HCT116 (cell line): ENCODE data around the gene CEACAM5.

Experiments
- CBX3 ChIP-seq: IDR thresholded peaks from 2 replicates; pipeline ENCODE4 v1.6.1; 2012; ENCODE audit warnings: low read depth
- CEBPB ChIP-seq: IDR thresholded peaks from 2 replicates; pipeline ENCODE4 v1.6.1; 2012; ENCODE audit warnings: low read depth
- EZH2 ChIP-seq: fragments of 200-600 bp; sonication (generic); IDR thresholded peaks from 2 replicates; pipeline ENCODE4 v1.6.1; 2017; ENCODE audit warnings: antibody characterized with exemption, mixed run types
- POLR2A ChIP-seq: IDR thresholded peaks from 2 replicates; pipeline ENCODE4 v1.7.0; 2011; ENCODE audit warnings: borderline replicate concordance; ENCODE audit not compliant: insufficient read depth, insufficient read length; ENCODE audit errors: extremely low read depth
- POLR2AphosphoS5 ChIP-seq: IDR thresholded peaks from 2 replicates; pipeline ENCODE4 v1.6.1; 2011; ENCODE audit warnings: mild to moderate bottlenecking, low read depth, low read length, moderate library complexity
- RAD21 ChIP-seq: IDR thresholded peaks from 2 replicates; pipeline ENCODE4 v1.6.1; 2012; ENCODE audit warnings: low read depth, mild to moderate bottlenecking
- SIN3A ChIP-seq: IDR thresholded peaks from 2 replicates; pipeline ENCODE4 v1.6.1; 2012; ENCODE audit warnings: low read depth
- SP1 ChIP-seq: IDR thresholded peaks from 2 replicates; pipeline ENCODE4 v1.6.1; 2012; ENCODE audit warnings: low read depth
- YY1 ChIP-seq: IDR thresholded peaks from 2 replicates; pipeline ENCODE4 v1.6.1; 2011; ENCODE audit warnings: low read length, low read depth, moderate library complexity, mild to moderate bottlenecking; ENCODE audit not compliant: insufficient replicate concordance; ENCODE audit errors: extremely low read depth
- ZFX ChIP-seq: fragments of 450-650 bp; IDR thresholded peaks from 2 replicates; pipeline ENCODE4 v1.6.1; 2017
- ZNF274 ChIP-seq: fragments of 200-500 bp; sonication (Bioruptor generic); IDR thresholded peaks from 2 replicates; pipeline ENCODE4 v1.6.1; 2014; ENCODE audit warnings: mild to moderate bottlenecking, low read depth, low read length, inconsistent platforms
- TF ChIP-seq, protein P1 (sequence below), 3 experiments: fragments of 200-600 bp in 1 of 3; sonication (generic) in 1 of 3; IDR thresholded peaks in 2 of 3; conservative IDR thresholded peaks in 1 of 3; 2 replicates each; pipeline ENCODE4 v1.5.1; 2012 to 2017; ENCODE audit warnings: low read depth in 2 of 3, low read length in 2 of 3, antibody characterized with exemption in 1 of 3, borderline replicate concordance in 1 of 3, control low read depth in 1 of 3, mild to moderate bottlenecking in 1 of 3, mixed read lengths in 1 of 3, mixed run types in 1 of 3, moderate library complexity in 1 of 3; ENCODE audit not compliant: insufficient read depth in 1 of 3
- TF ChIP-seq, protein P2 (sequence below): IDR thresholded peaks from 2 replicates; pipeline ENCODE4 v1.6.1; 2012; ENCODE audit warnings: low read depth
- TF ChIP-seq, protein P3 (sequence below): IDR thresholded peaks from 2 replicates; pipeline ENCODE4 v1.6.1; 2012

DNA sequence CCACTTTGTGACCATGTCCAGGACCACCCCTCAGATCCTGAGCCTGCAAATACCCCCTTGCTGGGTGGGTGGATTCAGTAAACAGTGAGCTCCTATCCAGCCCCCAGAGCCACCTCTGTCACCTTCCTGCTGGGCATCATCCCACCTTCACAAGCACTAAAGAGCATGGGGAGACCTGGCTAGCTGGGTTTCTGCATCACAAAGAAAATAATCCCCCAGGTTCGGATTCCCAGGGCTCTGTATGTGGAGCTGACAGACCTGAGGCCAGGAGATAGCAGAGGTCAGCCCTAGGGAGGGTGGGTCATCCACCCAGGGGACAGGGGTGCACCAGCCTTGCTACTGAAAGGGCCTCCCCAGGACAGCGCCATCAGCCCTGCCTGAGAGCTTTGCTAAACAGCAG is 12.7 kb upstream of the CEACAM5 start:
- no peak for TF ChIP-seq CEBPB
- no peak for TF ChIP-seq SP1
- TF ChIP-seq, protein P1, sequence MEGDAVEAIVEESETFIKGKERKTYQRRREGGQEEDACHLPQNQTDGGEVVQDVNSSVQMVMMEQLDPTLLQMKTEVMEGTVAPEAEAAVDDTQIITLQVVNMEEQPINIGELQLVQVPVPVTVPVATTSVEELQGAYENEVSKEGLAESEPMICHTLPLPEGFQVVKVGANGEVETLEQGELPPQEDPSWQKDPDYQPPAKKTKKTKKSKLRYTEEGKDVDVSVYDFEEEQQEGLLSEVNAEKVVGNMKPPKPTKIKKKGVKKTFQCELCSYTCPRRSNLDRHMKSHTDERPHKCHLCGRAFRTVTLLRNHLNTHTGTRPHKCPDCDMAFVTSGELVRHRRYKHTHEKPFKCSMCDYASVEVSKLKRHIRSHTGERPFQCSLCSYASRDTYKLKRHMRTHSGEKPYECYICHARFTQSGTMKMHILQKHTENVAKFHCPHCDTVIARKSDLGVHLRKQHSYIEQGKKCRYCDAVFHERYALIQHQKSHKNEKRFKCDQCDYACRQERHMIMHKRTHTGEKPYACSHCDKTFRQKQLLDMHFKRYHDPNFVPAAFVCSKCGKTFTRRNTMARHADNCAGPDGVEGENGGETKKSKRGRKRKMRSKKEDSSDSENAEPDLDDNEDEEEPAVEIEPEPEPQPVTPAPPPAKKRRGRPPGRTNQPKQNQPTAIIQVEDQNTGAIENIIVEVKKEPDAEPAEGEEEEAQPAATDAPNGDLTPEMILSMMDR (IDR thresholded peaks at IDR 0.05 in 2 of 3, conservative IDR thresholded peaks at IDR 0.05 in 1 of 3; ENCODE audit: borderline replicate concordance in 1 of 3, insufficient read depth in 1 of 3, low read depth in 2 of 3, low read length in 2 of 3) = no peak
- TF ChIP-seq POLR2AphosphoS5 = no peak
- TF ChIP-seq, protein P2, sequence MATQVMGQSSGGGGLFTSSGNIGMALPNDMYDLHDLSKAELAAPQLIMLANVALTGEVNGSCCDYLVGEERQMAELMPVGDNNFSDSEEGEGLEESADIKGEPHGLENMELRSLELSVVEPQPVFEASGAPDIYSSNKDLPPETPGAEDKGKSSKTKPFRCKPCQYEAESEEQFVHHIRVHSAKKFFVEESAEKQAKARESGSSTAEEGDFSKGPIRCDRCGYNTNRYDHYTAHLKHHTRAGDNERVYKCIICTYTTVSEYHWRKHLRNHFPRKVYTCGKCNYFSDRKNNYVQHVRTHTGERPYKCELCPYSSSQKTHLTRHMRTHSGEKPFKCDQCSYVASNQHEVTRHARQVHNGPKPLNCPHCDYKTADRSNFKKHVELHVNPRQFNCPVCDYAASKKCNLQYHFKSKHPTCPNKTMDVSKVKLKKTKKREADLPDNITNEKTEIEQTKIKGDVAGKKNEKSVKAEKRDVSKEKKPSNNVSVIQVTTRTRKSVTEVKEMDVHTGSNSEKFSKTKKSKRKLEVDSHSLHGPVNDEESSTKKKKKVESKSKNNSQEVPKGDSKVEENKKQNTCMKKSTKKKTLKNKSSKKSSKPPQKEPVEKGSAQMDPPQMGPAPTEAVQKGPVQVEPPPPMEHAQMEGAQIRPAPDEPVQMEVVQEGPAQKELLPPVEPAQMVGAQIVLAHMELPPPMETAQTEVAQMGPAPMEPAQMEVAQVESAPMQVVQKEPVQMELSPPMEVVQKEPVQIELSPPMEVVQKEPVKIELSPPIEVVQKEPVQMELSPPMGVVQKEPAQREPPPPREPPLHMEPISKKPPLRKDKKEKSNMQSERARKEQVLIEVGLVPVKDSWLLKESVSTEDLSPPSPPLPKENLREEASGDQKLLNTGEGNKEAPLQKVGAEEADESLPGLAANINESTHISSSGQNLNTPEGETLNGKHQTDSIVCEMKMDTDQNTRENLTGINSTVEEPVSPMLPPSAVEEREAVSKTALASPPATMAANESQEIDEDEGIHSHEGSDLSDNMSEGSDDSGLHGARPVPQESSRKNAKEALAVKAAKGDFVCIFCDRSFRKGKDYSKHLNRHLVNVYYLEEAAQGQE = no peak
- no peak for TF ChIP-seq POLR2A
- no peak for TF ChIP-seq EZH2
- TF ChIP-seq SIN3A = no peak
- TF ChIP-seq RAD21 = no peak
- no peak for TF ChIP-seq ZNF274
- TF ChIP-seq YY1 = no peak
- TF ChIP-seq, protein P3, sequence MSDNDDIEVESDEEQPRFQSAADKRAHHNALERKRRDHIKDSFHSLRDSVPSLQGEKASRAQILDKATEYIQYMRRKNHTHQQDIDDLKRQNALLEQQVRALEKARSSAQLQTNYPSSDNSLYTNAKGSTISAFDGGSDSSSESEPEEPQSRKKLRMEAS = no peak
- no peak for TF ChIP-seq ZFX
- TF ChIP-seq CBX3 = no peak
